ENCODE data around the gene EIF3K.

EIF3K gene

DNA sequence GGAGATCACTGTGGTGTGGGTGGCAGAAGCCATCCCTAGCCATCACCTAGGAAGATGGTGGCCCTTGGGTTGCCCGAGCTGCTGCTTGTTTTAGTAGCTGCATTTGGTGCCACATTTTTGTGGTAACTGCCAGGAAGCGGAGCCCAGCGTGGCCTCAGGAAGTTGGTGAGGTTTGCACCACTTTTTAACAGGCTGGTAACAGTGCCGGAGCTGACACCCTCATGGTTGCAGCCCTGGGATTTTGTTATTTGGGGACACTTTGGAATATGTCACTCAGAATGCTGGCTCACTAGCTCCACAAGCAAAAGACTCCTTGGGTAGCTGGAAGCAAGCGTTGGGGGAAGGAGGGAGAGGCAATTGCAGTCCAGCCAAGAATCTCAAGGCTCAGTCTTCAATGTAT, 50.6 kb downstream of the EIF3K start:
- peak overlapping the region; percentile 22 for H3K4me3 ChIP-seq
- peak overlapping the region; percentile 81 to 99 for H3K27ac ChIP-seq
- DNase-seq (ENCODE audit: low spot score) = no peak
- TF ChIP-seq, protein P1, sequence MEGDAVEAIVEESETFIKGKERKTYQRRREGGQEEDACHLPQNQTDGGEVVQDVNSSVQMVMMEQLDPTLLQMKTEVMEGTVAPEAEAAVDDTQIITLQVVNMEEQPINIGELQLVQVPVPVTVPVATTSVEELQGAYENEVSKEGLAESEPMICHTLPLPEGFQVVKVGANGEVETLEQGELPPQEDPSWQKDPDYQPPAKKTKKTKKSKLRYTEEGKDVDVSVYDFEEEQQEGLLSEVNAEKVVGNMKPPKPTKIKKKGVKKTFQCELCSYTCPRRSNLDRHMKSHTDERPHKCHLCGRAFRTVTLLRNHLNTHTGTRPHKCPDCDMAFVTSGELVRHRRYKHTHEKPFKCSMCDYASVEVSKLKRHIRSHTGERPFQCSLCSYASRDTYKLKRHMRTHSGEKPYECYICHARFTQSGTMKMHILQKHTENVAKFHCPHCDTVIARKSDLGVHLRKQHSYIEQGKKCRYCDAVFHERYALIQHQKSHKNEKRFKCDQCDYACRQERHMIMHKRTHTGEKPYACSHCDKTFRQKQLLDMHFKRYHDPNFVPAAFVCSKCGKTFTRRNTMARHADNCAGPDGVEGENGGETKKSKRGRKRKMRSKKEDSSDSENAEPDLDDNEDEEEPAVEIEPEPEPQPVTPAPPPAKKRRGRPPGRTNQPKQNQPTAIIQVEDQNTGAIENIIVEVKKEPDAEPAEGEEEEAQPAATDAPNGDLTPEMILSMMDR (IDR thresholded peaks at IDR 0.05) = no peak

DNA sequence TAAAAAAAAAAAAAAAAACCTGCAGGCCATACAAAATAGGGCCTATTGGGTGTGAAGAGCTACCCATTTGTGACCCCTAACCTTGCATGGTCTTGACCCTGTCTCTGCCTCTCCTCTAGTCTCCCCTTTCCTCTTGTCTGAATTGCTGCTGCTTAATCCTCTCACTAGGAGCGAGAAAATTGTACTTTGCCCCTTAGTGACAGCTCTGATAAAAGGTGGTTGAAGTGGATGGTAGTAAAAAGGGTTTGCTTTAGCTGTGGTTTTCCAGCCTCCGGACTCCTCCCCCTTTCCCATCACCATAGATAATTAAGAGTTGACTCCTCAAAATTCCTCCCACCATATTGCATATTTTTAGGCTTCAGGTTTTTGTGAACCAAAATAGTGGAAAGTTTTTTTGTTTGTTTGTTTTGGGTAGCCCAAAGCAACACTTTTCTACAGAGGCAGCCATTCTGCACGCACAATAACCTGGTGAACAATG, 52.0 kb downstream of the EIF3K start:
- Histone ChIP-seq H3K4me3 (no peak overlapping the region), H3K27ac (peak overlapping the region; percentile 81 to 99)
- no peak for DNase-seq (ENCODE audit: low spot score)
- TF ChIP-seq, protein P1 (IDR thresholded peaks at IDR 0.05) = no peak

DNA sequence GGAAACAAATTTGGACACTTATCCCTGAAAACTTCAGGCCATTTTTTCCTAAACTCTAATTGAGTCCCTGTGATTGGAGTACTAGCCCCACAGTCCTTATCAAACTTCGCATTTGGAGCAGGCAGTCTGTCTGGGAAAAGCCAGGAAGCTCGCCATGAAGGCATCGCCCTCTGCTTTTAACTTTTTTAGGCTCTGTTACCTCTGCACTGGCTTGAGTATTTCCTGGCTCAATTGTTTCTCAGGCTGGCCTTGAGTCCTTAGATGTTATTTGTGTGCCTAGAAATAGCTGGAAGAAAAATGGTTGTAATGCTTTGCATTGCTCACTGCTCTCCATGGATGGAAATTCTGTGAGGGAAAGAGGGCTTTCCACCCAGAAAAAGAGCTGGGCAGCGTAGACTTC, 52.7 kb downstream of the EIF3K start:
- Histone ChIP-seq H3K4me3 (no peak overlapping the region), H3K27ac (peak overlapping the region; percentile 81 to 99)
- TF ChIP-seq, protein P1 (IDR thresholded peaks at IDR 0.05) = no peak
- no peak for DNase-seq (ENCODE audit: low spot score)

DNA sequence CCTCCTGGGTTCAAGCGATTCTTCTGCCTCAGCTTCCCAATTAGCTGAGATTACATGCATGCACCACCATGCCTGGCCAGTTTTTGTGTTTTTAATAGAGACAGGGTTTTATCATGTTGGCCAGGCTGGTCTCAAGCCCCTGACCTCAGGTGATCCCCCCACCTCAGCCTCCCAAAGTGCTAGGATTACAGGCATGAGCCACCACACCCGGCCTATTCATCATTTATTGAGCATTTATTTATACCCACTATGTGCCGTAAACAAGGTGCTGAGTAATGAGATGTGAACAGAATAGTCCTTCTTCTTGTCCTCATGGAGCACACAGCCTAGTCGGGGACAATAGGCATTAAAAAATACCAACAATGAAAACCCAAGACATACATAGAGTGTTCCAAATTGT, 54.0 kb downstream of the EIF3K start:
- DNase-seq (ENCODE audit: low spot score) = no peak
- H3K27ac ChIP-seq = peak overlapping the region; percentile 81 to 99
- H3K4me3 ChIP-seq = no peak overlapping the region
- TF ChIP-seq, protein P1 (IDR thresholded peaks at IDR 0.05) = no peak

DNA sequence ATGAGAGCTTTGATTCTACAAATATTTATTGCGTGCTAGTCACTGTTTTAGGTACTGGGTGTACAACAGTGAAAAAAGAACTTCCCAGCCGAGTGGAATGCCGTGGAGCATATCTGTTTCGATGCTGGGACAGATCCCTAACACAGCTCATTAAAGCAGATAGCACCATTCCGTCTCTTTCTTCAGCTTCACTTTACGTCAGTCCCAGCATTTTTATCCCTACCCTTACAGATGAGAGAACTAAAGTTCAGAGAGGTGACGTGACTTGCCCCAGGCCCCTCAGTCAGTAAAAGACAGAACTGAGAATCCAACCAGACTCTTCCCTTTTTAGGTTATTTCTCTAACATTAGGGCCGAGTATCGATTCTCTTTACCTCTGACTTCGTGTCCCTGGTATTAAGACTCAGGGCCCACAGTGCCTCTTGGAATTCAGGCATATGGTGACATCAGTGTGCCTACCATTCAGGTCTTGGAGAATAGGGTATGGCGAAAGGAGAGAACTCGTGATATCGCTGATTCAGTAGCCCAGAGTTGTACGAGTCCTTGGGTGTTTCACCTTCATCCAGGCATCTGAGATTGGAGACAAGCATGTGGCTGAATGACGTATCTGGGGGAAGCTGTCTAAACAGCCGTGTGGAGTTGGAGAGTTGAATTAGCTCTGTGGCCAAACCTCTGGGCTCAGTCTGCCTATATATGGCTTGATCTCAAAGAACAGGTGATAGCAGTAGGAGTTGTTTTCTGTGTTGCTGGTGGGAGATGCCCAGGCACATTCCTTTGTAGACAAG, 55.6 kb downstream of the EIF3K start:
- TF ChIP-seq, protein P1 (IDR thresholded peaks at IDR 0.05) = no peak
- peak overlapping the region; percentile 90 to 92 for H3K27ac ChIP-seq
- H3K4me3 ChIP-seq = peak overlapping the region; percentile 40
- DNase-seq (ENCODE audit: low spot score) = no peak

DNA sequence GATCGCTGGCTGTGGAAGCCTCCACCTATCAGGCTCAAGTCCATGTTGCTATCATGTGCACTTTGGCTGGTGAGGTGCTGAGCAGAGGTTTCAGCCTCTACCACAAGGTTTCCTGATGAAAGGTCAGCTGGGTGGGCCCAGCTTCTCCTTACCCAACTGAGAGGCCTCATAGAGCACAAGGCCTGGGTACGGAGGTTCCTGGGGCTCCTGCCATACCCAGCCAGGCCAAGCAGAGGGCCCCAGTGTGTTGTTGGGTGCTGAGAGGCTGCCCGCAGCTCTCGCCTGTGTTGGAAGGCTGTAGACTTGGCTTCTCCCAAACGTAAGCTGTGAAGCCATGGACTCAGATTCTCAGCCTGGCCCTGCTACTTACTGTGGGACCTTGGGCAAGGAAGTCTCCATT, 56.6 kb downstream of the EIF3K start:
- no peak for DNase-seq (ENCODE audit: low spot score)
- TF ChIP-seq, protein P1 (IDR thresholded peaks at IDR 0.05) = no peak
- Histone ChIP-seq H3K27ac (peak overlapping the region; percentile 90 to 92), H3K4me3 (peak overlapping the region; percentile 29)

Data from coronary artery (tissue), 2 donors.